ENCODE results near the gene STBD1. TPM values are rescaled to one million over a fixed set of nuclear protein-coding genes. Genes with fewer than 3 reads are reported as not detected.

The STBD1 gene
- total RNA-seq, 5 donors from 2014 or later (not counting 1 experiment from before 2014, with no cell fraction given): 0.26 to 2.2 (median 1.0) TPM

GRCh38 chr4:76311896-76312331, 5.4 kb downstream of the STBD1 start:
- Mint-ChIP-seq H3K27ac (no peak overlapping the region), H3K9me3 (peaks cover 7 to 17% (median 8%) of the 10 kb centered on the region in 3 donors), H3K4me1 (peaks cover 0 to 9% (median 4%) of the 10 kb centered on the region in 3 donors), H3K27me3 (peaks cover 5 to 9% of the 10 kb centered on the region in 2 donors), H3K4me3 (no peak overlapping the region), H3K36me3 (peaks cover 15% of the 10 kb centered on the region)
- POLR2A ChIA-PET: no interaction called here
- no peak overlapping the region for H3K27ac ChIP-seq (ENCODE audit: low read length)
- WGBS (ENCODE audit: insufficient coverage): no CpG with 5 or more reads among the region's 1 CpG
- ATAC-seq (replicated peaks in 1 of 4) (no peak), DNase-seq (no peak)
- no peaks in the 10 kb centered on the region for H3K36me3 ChIP-seq (ENCODE audit: control insufficient read depth in 2 of 2, extremely low read depth in 1 of 2, insufficient read depth in 1 of 2, low read length in 1 of 2)
- no peak overlapping the region for H3K4me3 ChIP-seq (ENCODE audit: control insufficient read depth in 1 of 2, extremely low read depth in 1 of 2, low read length in 1 of 2)
- peaks cover 0 to 9% of the 10 kb centered on the region in 2 experiments for H3K27me3 ChIP-seq (replicated peaks in 1 of 2; ENCODE audit: control insufficient read depth in 2 of 2, extremely low read depth in 1 of 2, insufficient read depth in 2 of 2, low read length in 1 of 2)
- CTCF ChIA-PET: no interaction called here
- H3K9me3 ChIP-seq: peaks cover 2% of the 10 kb centered on the region
- peaks cover 0 to 9% of the 10 kb centered on the region in 2 experiments for H3K4me1 ChIP-seq (ENCODE audit: control insufficient read depth in 1 of 2, extremely low read depth in 1 of 2, insufficient read depth in 2 of 2, low read length in 2 of 2)

- Histone ChIP-seq H3K36me3 (ENCODE audit: control insufficient read depth in 2 of 2, extremely low read depth in 1 of 2, insufficient read depth in 1 of 2, low read length in 1 of 2) (no peaks in the 10 kb centered on the region), H3K9me3 (peaks cover 2% of the 10 kb centered on the region), H3K27me3 (replicated peaks in 1 of 2; ENCODE audit: control insufficient read depth in 2 of 2, extremely low read depth in 1 of 2, insufficient read depth in 2 of 2, low read length in 1 of 2) (peaks cover 0 to 6% of the 10 kb centered on the region in 2 experiments), H3K4me1 (ENCODE audit: control insufficient read depth in 1 of 2, extremely low read depth in 1 of 2, insufficient read depth in 2 of 2, low read length in 2 of 2) (peaks cover 0 to 4% of the 10 kb centered on the region in 2 experiments), H3K27ac (ENCODE audit: low read length) (no peak overlapping the region), H3K4me3 (ENCODE audit: control insufficient read depth in 1 of 2, extremely low read depth in 1 of 2, low read length in 1 of 2) (no peak overlapping the region)
- no CpG with 5 or more reads among the region's 1 CpG for WGBS (ENCODE audit: insufficient coverage)
- peaks cover 5 to 9% of the 10 kb centered on the region in 2 donors for H3K27me3 Mint-ChIP-seq
- no peak overlapping the region for H3K27ac Mint-ChIP-seq
- no peak for DNase-seq
- peaks cover 0 to 6% (median 1%) of the 10 kb centered on the region in 3 donors for H3K4me1 Mint-ChIP-seq
- POLR2A ChIA-PET: no interaction called here
- H3K4me3 Mint-ChIP-seq: no peak overlapping the region
- CTCF ChIA-PET: no interaction called here
- no peak for ATAC-seq (replicated peaks in 1 of 4)
- H3K9me3 Mint-ChIP-seq: peaks cover 8 to 22% (median 9%) of the 10 kb centered on the region in 3 donors
- peaks cover 18% of the 10 kb centered on the region for H3K36me3 Mint-ChIP-seq
Observed at GRCh38 chr4:76312457-76312856, 5.9 kb downstream of the STBD1 start.

- H3K9me3 Mint-ChIP-seq: peaks cover 8 to 32% (median 9%) of the 10 kb centered on the region in 3 donors
- H3K27ac Mint-ChIP-seq: no peak overlapping the region
- no peaks in the 10 kb centered on the region for H3K4me1 ChIP-seq (ENCODE audit: control insufficient read depth in 1 of 2, extremely low read depth in 1 of 2, insufficient read depth in 2 of 2, low read length in 2 of 2)
- H3K27me3 ChIP-seq (replicated peaks in 1 of 2; ENCODE audit: control insufficient read depth in 2 of 2, extremely low read depth in 1 of 2, insufficient read depth in 2 of 2, low read length in 1 of 2): peaks cover 0 to 6% of the 10 kb centered on the region in 2 experiments
- peaks cover 2% of the 10 kb centered on the region for H3K9me3 ChIP-seq
- DNase-seq (no peak), ATAC-seq (replicated peaks in 1 of 4) (no peak)
- no CpG with 5 or more reads among the region's 2 CpGs for WGBS (ENCODE audit: insufficient coverage)
- H3K4me1 Mint-ChIP-seq: peaks cover 0 to 2% (median 0%) of the 10 kb centered on the region in 3 donors
- no peak overlapping the region for H3K4me3 Mint-ChIP-seq
- ChIA-PET POLR2A (no interaction called here), CTCF (interaction anchor here (0.5 to 1.0 kb wide), 3 partner anchors 11 to 418 kb away, joined by 3 to 10 read pairs (median 3); no protein-coding TSS in a partner anchor)
- no peaks in the 10 kb centered on the region for H3K36me3 ChIP-seq (ENCODE audit: control insufficient read depth in 2 of 2, extremely low read depth in 1 of 2, insufficient read depth in 1 of 2, low read length in 1 of 2)
- peaks cover 18% of the 10 kb centered on the region for H3K36me3 Mint-ChIP-seq
- H3K27me3 Mint-ChIP-seq: peaks cover 9 to 10% of the 10 kb centered on the region in 2 donors
- no peak overlapping the region for H3K27ac ChIP-seq (ENCODE audit: low read length)
- no peak overlapping the region for H3K4me3 ChIP-seq (ENCODE audit: control insufficient read depth in 1 of 2, extremely low read depth in 1 of 2, low read length in 1 of 2)
Observed at GRCh38 chr4:76313547-76313946, 7.0 kb downstream of the STBD1 start.

GRCh38 chr4:76315267-76315918, 8.9 kb downstream of the STBD1 start:
- POLR2A ChIA-PET: no interaction called here
- CTCF ChIA-PET: no interaction called here

GRCh38 chr4:76316131-76316530, 9.6 kb downstream of the STBD1 start:
- ATAC-seq (replicated peaks in 1 of 4): no peak
- WGBS (ENCODE audit: insufficient coverage): no CpG with 5 or more reads among the region's 1 CpG
- no peaks in the 10 kb centered on the region for H3K4me1 Mint-ChIP-seq
- no peak overlapping the region for H3K4me3 ChIP-seq (ENCODE audit: control insufficient read depth in 1 of 2, extremely low read depth in 1 of 2, low read length in 1 of 2)
- H3K27ac ChIP-seq (ENCODE audit: low read length): no peak overlapping the region
- H3K36me3 ChIP-seq (ENCODE audit: control insufficient read depth in 2 of 2, extremely low read depth in 1 of 2, insufficient read depth in 1 of 2, low read length in 1 of 2): no peaks in the 10 kb centered on the region
- no peaks in the 10 kb centered on the region for H3K4me1 ChIP-seq (ENCODE audit: control insufficient read depth in 1 of 2, extremely low read depth in 1 of 2, insufficient read depth in 2 of 2, low read length in 2 of 2)
- H3K27me3 ChIP-seq (replicated peaks in 1 of 2; ENCODE audit: control insufficient read depth in 2 of 2, extremely low read depth in 1 of 2, insufficient read depth in 2 of 2, low read length in 1 of 2): peaks cover 0 to 6% of the 10 kb centered on the region in 2 experiments
- no peak overlapping the region for H3K27ac Mint-ChIP-seq
- POLR2A ChIA-PET: interaction anchor here (0.6 to 0.7 kb wide), 2 partner anchors 14 to 729 kb away, joined by 4 to 6 read pairs; no protein-coding TSS in a partner anchor
- H3K9me3 Mint-ChIP-seq: peaks cover 18 to 44% (median 20%) of the 10 kb centered on the region in 3 donors
- peaks cover 18% of the 10 kb centered on the region for H3K36me3 Mint-ChIP-seq
- peaks cover 9 to 10% of the 10 kb centered on the region in 2 donors for H3K27me3 Mint-ChIP-seq
- H3K9me3 ChIP-seq: peaks cover 5% of the 10 kb centered on the region
- H3K4me3 Mint-ChIP-seq: no peak overlapping the region
- CTCF ChIA-PET: interaction anchor here in 1 of 2 donors (1.4 kb wide), 1 partner anchor 136 kb away, joined by 4 read pairs; no protein-coding TSS in a partner anchor
- DNase-seq: no peak

More at GRCh38 chr4:76315267-76315918, 8.9 kb downstream of the STBD1 start:
- no peak for ATAC-seq (replicated peaks in 1 of 4)
- H3K27ac ChIP-seq (ENCODE audit: low read length): no peak overlapping the region
- Mint-ChIP-seq H3K9me3 (peaks cover 13 to 42% (median 18%) of the 10 kb centered on the region in 3 donors), H3K27me3 (peaks cover 9 to 10% of the 10 kb centered on the region in 2 donors), H3K36me3 (peaks cover 18% of the 10 kb centered on the region), H3K4me3 (no peak overlapping the region), H3K27ac (no peak overlapping the region), H3K4me1 (no peaks in the 10 kb centered on the region)
- peaks cover 5% of the 10 kb centered on the region for H3K9me3 ChIP-seq
- DNase-seq: no peak
- WGBS (ENCODE audit: insufficient coverage): 100% methylated on average over 4 of the region's 7 CpGs
- H3K4me1 ChIP-seq (ENCODE audit: control insufficient read depth in 1 of 2, extremely low read depth in 1 of 2, insufficient read depth in 2 of 2, low read length in 2 of 2): no peaks in the 10 kb centered on the region
- H3K27me3 ChIP-seq (replicated peaks in 1 of 2; ENCODE audit: control insufficient read depth in 2 of 2, extremely low read depth in 1 of 2, insufficient read depth in 2 of 2, low read length in 1 of 2): peaks cover 0 to 6% of the 10 kb centered on the region in 2 experiments
- H3K36me3 ChIP-seq (ENCODE audit: control insufficient read depth in 2 of 2, extremely low read depth in 1 of 2, insufficient read depth in 1 of 2, low read length in 1 of 2): no peaks in the 10 kb centered on the region
- no peak overlapping the region for H3K4me3 ChIP-seq (ENCODE audit: control insufficient read depth in 1 of 2, extremely low read depth in 1 of 2, low read length in 1 of 2)

- no peaks in the 10 kb centered on the region for H3K36me3 ChIP-seq (ENCODE audit: control insufficient read depth in 2 of 2, extremely low read depth in 1 of 2, insufficient read depth in 1 of 2, low read length in 1 of 2)
- CTCF ChIA-PET: no interaction called here
- H3K4me3 ChIP-seq (ENCODE audit: control insufficient read depth in 1 of 2, extremely low read depth in 1 of 2, low read length in 1 of 2): no peak overlapping the region
- POLR2A ChIA-PET: no interaction called here
- peaks cover 4% of the 10 kb centered on the region for H3K9me3 ChIP-seq
- H3K4me1 ChIP-seq (ENCODE audit: control insufficient read depth in 1 of 2, extremely low read depth in 1 of 2, insufficient read depth in 2 of 2, low read length in 2 of 2): no peaks in the 10 kb centered on the region
- peaks cover 0 to 5% of the 10 kb centered on the region in 2 donors for H3K27me3 Mint-ChIP-seq
- H3K9me3 Mint-ChIP-seq: peaks cover 15 to 36% (median 25%) of the 10 kb centered on the region in 3 donors
- ATAC-seq (replicated peaks in 1 of 4): no peak
- no peak overlapping the region for H3K27ac ChIP-seq (ENCODE audit: low read length)
- no CpG with 5 or more reads among the region's 3 CpGs for WGBS (ENCODE audit: insufficient coverage)
- no peak overlapping the region for H3K4me3 Mint-ChIP-seq
- no peaks in the 10 kb centered on the region for H3K4me1 Mint-ChIP-seq
- no peaks in the 10 kb centered on the region for H3K27me3 ChIP-seq (replicated peaks in 1 of 2; ENCODE audit: control insufficient read depth in 2 of 2, extremely low read depth in 1 of 2, insufficient read depth in 2 of 2, low read length in 1 of 2)
- no peak for DNase-seq
- no peak overlapping the region for H3K27ac Mint-ChIP-seq
- no peaks in the 10 kb centered on the region for H3K36me3 Mint-ChIP-seq
Observed at GRCh38 chr4:76322236-76322635, 15.7 kb downstream of the STBD1 start.
